Measurements from ENCODE around the gene PLEKHA7. TPM values are rescaled to one million over a fixed set of nuclear protein-coding genes. Genes with fewer than 3 reads are reported as not detected.

The PLEKHA7 gene
- polyA plus RNA-seq, 1 donor (not counting 4 experiments of a cell fraction or from before 2014, with no cell fraction given): 1.4 TPM

DNA sequence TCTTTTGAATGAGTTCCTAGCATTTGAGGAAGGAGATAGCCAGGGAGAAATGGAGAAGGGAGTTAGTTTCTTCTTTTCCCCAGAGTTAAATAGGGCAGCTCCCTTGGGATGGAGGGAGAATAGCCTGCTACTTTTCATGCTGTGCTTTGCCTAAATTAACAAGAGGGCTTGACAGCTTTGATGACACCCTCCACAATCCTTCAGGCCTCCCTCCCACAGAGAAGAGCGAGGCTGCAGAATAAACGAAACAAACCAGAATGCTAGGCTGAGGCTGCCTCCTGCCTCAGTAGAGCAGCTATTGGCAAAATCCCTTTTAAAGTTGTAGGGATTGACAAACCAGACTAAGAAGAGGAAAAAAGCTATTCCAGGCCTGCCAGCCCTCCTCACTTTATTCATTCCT lies 181.2 kb downstream of the PLEKHA7 start:
- no peaks in the 10 kb centered on the region for H3K36me3 ChIP-seq (ENCODE audit: control insufficient read depth in 2 of 2, extremely low read depth in 1 of 2, insufficient read depth in 2 of 2, low read length in 2 of 2)
- H3K9ac ChIP-seq (ENCODE audit: control insufficient read depth, extremely low read depth, insufficient read depth, low read length): no peak overlapping the region
- H3K4me2 ChIP-seq (ENCODE audit: control insufficient read depth, extremely low read depth, insufficient read depth, low read depth, low read length): no peak overlapping the region
- no peaks in the 10 kb centered on the region for H3K9me3 ChIP-seq (ENCODE audit: control insufficient read depth, low read depth, low read length)
- FAIRE-seq: no peak
- TF ChIP-seq, protein P1, sequence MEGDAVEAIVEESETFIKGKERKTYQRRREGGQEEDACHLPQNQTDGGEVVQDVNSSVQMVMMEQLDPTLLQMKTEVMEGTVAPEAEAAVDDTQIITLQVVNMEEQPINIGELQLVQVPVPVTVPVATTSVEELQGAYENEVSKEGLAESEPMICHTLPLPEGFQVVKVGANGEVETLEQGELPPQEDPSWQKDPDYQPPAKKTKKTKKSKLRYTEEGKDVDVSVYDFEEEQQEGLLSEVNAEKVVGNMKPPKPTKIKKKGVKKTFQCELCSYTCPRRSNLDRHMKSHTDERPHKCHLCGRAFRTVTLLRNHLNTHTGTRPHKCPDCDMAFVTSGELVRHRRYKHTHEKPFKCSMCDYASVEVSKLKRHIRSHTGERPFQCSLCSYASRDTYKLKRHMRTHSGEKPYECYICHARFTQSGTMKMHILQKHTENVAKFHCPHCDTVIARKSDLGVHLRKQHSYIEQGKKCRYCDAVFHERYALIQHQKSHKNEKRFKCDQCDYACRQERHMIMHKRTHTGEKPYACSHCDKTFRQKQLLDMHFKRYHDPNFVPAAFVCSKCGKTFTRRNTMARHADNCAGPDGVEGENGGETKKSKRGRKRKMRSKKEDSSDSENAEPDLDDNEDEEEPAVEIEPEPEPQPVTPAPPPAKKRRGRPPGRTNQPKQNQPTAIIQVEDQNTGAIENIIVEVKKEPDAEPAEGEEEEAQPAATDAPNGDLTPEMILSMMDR (optimal IDR thresholded peaks at IDR 0.05 in 1 of 3, IDR thresholded peaks at IDR 0.05 in 1 of 3, conservative IDR thresholded peaks at IDR 0.05 in 1 of 3; ENCODE audit: extremely low read depth in 1 of 3, insufficient read depth in 2 of 3, low read length in 3 of 3): no peak
- TF ChIP-seq EZH2 (IDR thresholded peaks at IDR 0.05; ENCODE audit: low read length): no peak
- no peaks in the 10 kb centered on the region for H4K20me1 ChIP-seq (ENCODE audit: control insufficient read depth, extremely low read depth, insufficient read depth, low read length)
- no peak overlapping the region for H3K4me3 ChIP-seq (ENCODE audit: control insufficient read depth in 2 of 3, extremely low read depth in 1 of 3, insufficient read depth in 2 of 3, low read depth in 1 of 3, low read length in 3 of 3)
- no peaks in the 10 kb centered on the region for H3K4me1 ChIP-seq (ENCODE audit: control insufficient read depth, extremely low read depth, insufficient read depth, low read length)
- H3K27me3 ChIP-seq (ENCODE audit: control insufficient read depth, extremely low read depth, insufficient read depth, low read length): no peaks in the 10 kb centered on the region
- H3K79me2 ChIP-seq (ENCODE audit: control insufficient read depth, insufficient read depth, low read length): no peaks in the 10 kb centered on the region
- dilution Hi-C loops (cut with MboI; ENCODE audit: extremely low pct_ligation_motif_present, low sequenced_read_pairs): no loop called here
- no peaks in the 10 kb centered on the region for H3K9me1 ChIP-seq (ENCODE audit: control insufficient read depth, extremely low read depth, insufficient read depth, low read length)
- no peak for DNase-seq (ENCODE audit: low read depth, low spot score)
- no peak overlapping the region for H2AFZ ChIP-seq (ENCODE audit: control insufficient read depth, low read length)
- no peak overlapping the region for H3K27ac ChIP-seq (ENCODE audit: control insufficient read depth, insufficient read depth, low read length)

DNA sequence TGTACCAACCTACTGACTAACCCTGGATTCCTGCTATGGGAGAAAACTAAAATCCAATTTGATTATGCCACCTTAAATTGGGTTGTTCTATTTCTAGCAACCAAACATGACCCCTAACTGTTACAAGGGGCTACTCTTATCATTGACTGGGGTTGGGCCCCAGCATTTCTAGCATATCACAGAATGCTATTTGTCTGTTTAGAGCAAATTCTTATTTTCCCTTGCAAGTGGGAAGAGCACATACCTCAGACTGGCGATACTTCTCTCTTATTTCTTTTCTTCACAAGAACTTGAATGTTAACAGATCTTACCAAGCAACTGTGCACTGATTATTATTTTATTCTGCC lies 182.0 kb downstream of the PLEKHA7 start:
- no peaks in the 10 kb centered on the region for H3K4me1 ChIP-seq (ENCODE audit: control insufficient read depth, extremely low read depth, insufficient read depth, low read length)
- no peaks in the 10 kb centered on the region for H3K9me3 ChIP-seq (ENCODE audit: control insufficient read depth, low read depth, low read length)
- H3K9me1 ChIP-seq (ENCODE audit: control insufficient read depth, extremely low read depth, insufficient read depth, low read length): no peaks in the 10 kb centered on the region
- no peak overlapping the region for H2AFZ ChIP-seq (ENCODE audit: control insufficient read depth, low read length)
- dilution Hi-C loops (cut with MboI; ENCODE audit: extremely low pct_ligation_motif_present, low sequenced_read_pairs): no loop called here
- TF ChIP-seq, protein P1 (optimal IDR thresholded peaks at IDR 0.05 in 1 of 3, IDR thresholded peaks at IDR 0.05 in 1 of 3, conservative IDR thresholded peaks at IDR 0.05 in 1 of 3; ENCODE audit: extremely low read depth in 1 of 3, insufficient read depth in 2 of 3, low read length in 3 of 3): no peak
- no peak for TF ChIP-seq EZH2 (IDR thresholded peaks at IDR 0.05; ENCODE audit: low read length)
- H3K4me2 ChIP-seq (ENCODE audit: control insufficient read depth, extremely low read depth, insufficient read depth, low read depth, low read length): no peak overlapping the region
- no peaks in the 10 kb centered on the region for H3K36me3 ChIP-seq (ENCODE audit: control insufficient read depth in 2 of 2, extremely low read depth in 1 of 2, insufficient read depth in 2 of 2, low read length in 2 of 2)
- DNase-seq (ENCODE audit: low read depth, low spot score) (no peak), FAIRE-seq (no peak)
- H3K79me2 ChIP-seq (ENCODE audit: control insufficient read depth, insufficient read depth, low read length): no peaks in the 10 kb centered on the region
- no peaks in the 10 kb centered on the region for H4K20me1 ChIP-seq (ENCODE audit: control insufficient read depth, extremely low read depth, insufficient read depth, low read length)
- no peak overlapping the region for H3K4me3 ChIP-seq (ENCODE audit: control insufficient read depth in 2 of 3, extremely low read depth in 1 of 3, insufficient read depth in 2 of 3, low read depth in 1 of 3, low read length in 3 of 3)
- H3K9ac ChIP-seq (ENCODE audit: control insufficient read depth, extremely low read depth, insufficient read depth, low read length): no peak overlapping the region
- H3K27ac ChIP-seq (ENCODE audit: control insufficient read depth, insufficient read depth, low read length): no peak overlapping the region
- H3K27me3 ChIP-seq (ENCODE audit: control insufficient read depth, extremely low read depth, insufficient read depth, low read length): no peaks in the 10 kb centered on the region

All from keratinocyte (primary cell).